Right lobe of liver (tissue), 6 donors: ENCODE measurements around the gene ADIG. TPM values are rescaled to one million over a fixed set of nuclear protein-coding genes. Genes with fewer than 3 reads are reported as not detected.

Experiments
- ATAC-seq, 4 donors: fragments of 200-7000 bp; cut with Tn5 transposase; one replicate each; pipeline ENCODE4 v1.9.1; 2020; ENCODE audit warnings: mild to moderate bottlenecking in 4 of 4, moderate library complexity in 4 of 4
- DNase-seq, 3 donors: peaks; one replicate each; pipeline ENCODE4 v3.0.0-alpha.2; 2020
- H3K27ac ChIP-seq, 3 donors: fragments of 200-600 bp; one replicate each; pipeline ENCODE4 v1.8.0; 2022
- H3K27me3 ChIP-seq, 2 donors: fragments of 200-600 bp; one replicate each; pipeline ENCODE4 v1.8.0; 2022
- H3K36me3 ChIP-seq, 4 donors: fragments of 200-600 bp; sonication (generic) in 1 of 4; one replicate each; pipeline versions ENCODE4 v1.5.1 to v1.8.0; 2017 to 2022; ENCODE audit warnings: control low read depth in 1 of 4
- H3K4me1 ChIP-seq, 4 donors: fragments of 200-600 bp; sonication (generic) in 1 of 4; one replicate each; pipeline versions ENCODE4 v1.5.1 to v1.8.0; 2017 to 2022; ENCODE audit warnings: control low read depth in 1 of 4
- H3K4me3 ChIP-seq, 3 donors: fragments of 200-600 bp; one replicate each; pipeline ENCODE4 v1.8.0; 2022
- H3K9me3 ChIP-seq, 4 donors: fragments of 200-600 bp; sonication (generic) in 1 of 4; one replicate each; pipeline versions ENCODE4 v1.5.1 to v1.8.0; 2017 to 2022; ENCODE audit warnings: control low read depth in 1 of 4
- CTCF ChIP-seq, 4 donors: fragments of 200-600 bp in 3 of 4; fragments of 450-650 bp in 1 of 4; IDR thresholded peaks; one replicate each; pipeline versions ENCODE4 v1.5.1 to v1.8.0; 2016 to 2022; ENCODE audit warnings: antibody characterized with exemption in 4 of 4, mild to moderate bottlenecking in 2 of 4
- POLR2A ChIP-seq: fragments of 450-650 bp; IDR thresholded peaks from one replicate; pipeline ENCODE4 v1.6.1; 2017; ENCODE audit warnings: antibody characterized with exemption, mild to moderate bottlenecking
- WGBS: methylation state at CpG from one replicate; pipeline ENCODE4 v1.1.6; 2018; ENCODE audit warnings: low coverage, low lambda C conversion rate; ENCODE audit not compliant: insufficient coverage; ENCODE audit errors: missing lambda C conversion rate; 5-methylcytosine and 5-hydroxymethylcytosine counted together
- intact Hi-C, 2 donors: fragments of 100-400 bp; cut with DNase I; formaldehyde crosslinking; loops; one replicate each; pipeline versions ENCODE4 v1.11.2 to v1.14.1; 2022
- total RNA-seq, 6 experiments: library from RNA; depleted of rRNA in 2 of 6; stranded (reverse); fragments of >200 nt in 2 of 6; fragmentation: NEBNext Ultra II Directional in 3 of 6; extraction: Animal tissue kit (Norgen Biotek cat#: 25700) in 3 of 6; gene quantifications; one replicate each; pipeline versions ENCODE4 v1.1.0 to v1.2.4, GENCODE V29; 2016 to 2023
- donor health status: DM: no; HTN: yes; CAD: no.
- donor health status: DM: no; HTN: no; CAD: no.
- donor health status: DM: no; HTN: no; CAD: no.
- donor health status: DM: no; HTN: yes; CAD: no.
- donor health status: DM: no; HTN: yes; CAD: no.

ADIG gene
- total RNA-seq, 6 experiments from 2014 or later, result not detected

GRCh38 chr20:38566036-38566598, 14.9 kb upstream of the ADIG start:
- intact Hi-C loops, result no loop called here
- peaks cover 0 to 23% (median 5%) of the 10 kb centered on the region in 4 donors for H3K36me3 ChIP-seq
- H3K27me3 ChIP-seq, result no peaks in the 10 kb centered on the region
- H3K27ac ChIP-seq, result no peak overlapping the region
- WGBS, result 86% methylated on average over 5 of the region's 6 CpGs
- H3K4me3 ChIP-seq, result no peak overlapping the region
- H3K4me1 ChIP-seq, result no peaks in the 10 kb centered on the region
- H3K9me3 ChIP-seq, result no peaks in the 10 kb centered on the region
- DNase-seq, result no peak
- TF ChIP-seq CTCF (IDR thresholded peaks at IDR 0.05) (no peak), POLR2A (no peak)
- ATAC-seq, result no peak

- Histone ChIP-seq H3K27ac (no peak overlapping the region), H3K4me1 (no peaks in the 10 kb centered on the region), H3K9me3 (no peaks in the 10 kb centered on the region), H3K4me3 (no peak overlapping the region), H3K27me3 (no peaks in the 10 kb centered on the region), H3K36me3 (peaks cover 0 to 39% (median 10%) of the 10 kb centered on the region in 4 donors)
- no peak for TF ChIP-seq CTCF (IDR thresholded peaks at IDR 0.05)
- no peak for TF ChIP-seq POLR2A
- intact Hi-C loops, result no loop called here
- 71% methylated on average over 5 of the region's 5 CpGs for WGBS
- DNase-seq (no peak), ATAC-seq (no peak)
These were observed 11.1 kb upstream of the ADIG start for GRCh38 chr20:38569747-38570525.

- no peaks in the 10 kb centered on the region for H3K9me3 ChIP-seq
- no peak overlapping the region for H3K27ac ChIP-seq
- 93% methylated on average over 4 of the region's 7 CpGs for WGBS
- no peak for ATAC-seq
- peaks cover 0 to 39% (median 14%) of the 10 kb centered on the region in 4 donors for H3K36me3 ChIP-seq
- intact Hi-C loops, result no loop called here
- H3K4me1 ChIP-seq, result no peaks in the 10 kb centered on the region
- TF ChIP-seq POLR2A (no peak), CTCF (IDR thresholded peaks at IDR 0.05) (no peak)
- H3K4me3 ChIP-seq, result no peak overlapping the region
- H3K27me3 ChIP-seq, result no peaks in the 10 kb centered on the region
- no peak for DNase-seq
These were observed 7.6 kb upstream of the ADIG start for GRCh38 chr20:38573413-38573812.

- no peak for DNase-seq
These were observed 1.6 kb upstream of the ADIG start for GRCh38 chr20:38579219-38579910.

More at GRCh38 chr20:38579219-38579910, 1.6 kb upstream of the ADIG start:
- ATAC-seq, result peak; percentile 17 to 67 (median 45)
- H3K4me1 ChIP-seq, result no peaks in the 10 kb centered on the region
- no peaks in the 10 kb centered on the region for H3K27me3 ChIP-seq
- peaks cover 0 to 15% (median 4%) of the 10 kb centered on the region in 4 donors for H3K36me3 ChIP-seq
- TF ChIP-seq POLR2A, result no peak
- no peak for TF ChIP-seq CTCF (IDR thresholded peaks at IDR 0.05)
- WGBS, result 18% methylated on average over 2 of the region's 7 CpGs
- H3K9me3 ChIP-seq, result no peaks in the 10 kb centered on the region
- no peak overlapping the region for H3K4me3 ChIP-seq
- intact Hi-C loops, result no loop called here
- no peak overlapping the region for H3K27ac ChIP-seq
